Keratinocyte (primary cell): ENCODE measurements around the gene GATA3. TPM values are rescaled to one million over a fixed set of nuclear protein-coding genes. Genes with fewer than 3 reads are reported as not detected.

Experiments
- DNase-seq: peaks from one replicate; pipeline ENCODE4 v3.0.0-alpha.2; 2011; ENCODE audit warnings: low read depth, missing footprints, low spot score
- FAIRE-seq: peaks from 2 replicates; lab custom pipeline; 2011; peaks lifted over from hg19 to GRCh38; lab: Jason Lieb, UNC
- H2AFZ ChIP-seq: 2 replicates; pipeline ENCODE4 v1.6.0; 2012; ENCODE audit warnings: low read length, control low read depth, inconsistent platforms; ENCODE audit not compliant: control insufficient read depth
- H3K27ac ChIP-seq: 2 replicates; pipeline ENCODE4 v1.5.1; 2011; ENCODE audit warnings: low read length; ENCODE audit not compliant: control insufficient read depth, insufficient read depth
- H3K27me3 ChIP-seq: 3 replicates; pipeline ENCODE4 v1.6.0; 2011; ENCODE audit warnings: low read length; ENCODE audit not compliant: control insufficient read depth, insufficient read depth; ENCODE audit errors: extremely low read depth
- H3K36me3 ChIP-seq, 2 experiments: 2 replicates in 1 of 2; 3 replicates in 1 of 2; pipeline ENCODE4 v1.5.1; 2011; ENCODE audit warnings: low read length in 2 of 2, mild to moderate bottlenecking in 1 of 2; ENCODE audit not compliant: control insufficient read depth in 2 of 2, insufficient read depth in 2 of 2; ENCODE audit errors: extremely low read depth in 1 of 2
- H3K4me1 ChIP-seq: 3 replicates; pipeline ENCODE4 v1.5.1; 2011; ENCODE audit warnings: low read length; ENCODE audit not compliant: control insufficient read depth, insufficient read depth; ENCODE audit errors: extremely low read depth
- H3K4me2 ChIP-seq: 3 replicates; pipeline ENCODE4 v1.6.0; 2011; ENCODE audit warnings: low read depth, low read length; ENCODE audit not compliant: control insufficient read depth, insufficient read depth; ENCODE audit errors: extremely low read depth
- H3K4me3 ChIP-seq, 3 experiments: fragments of 200-600 bp in 1 of 3; sonication (generic) in 1 of 3; 2 replicates in 2 of 3; 3 replicates in 1 of 3; pipeline ENCODE4 v1.5.1; 2011 to 2016; ENCODE audit warnings: low read length in 3 of 3, mild to moderate bottlenecking in 3 of 3, control low read depth in 2 of 3, inconsistent platforms in 1 of 3, low read depth in 1 of 3, mixed read lengths in 1 of 3, mixed run types in 1 of 3, moderate library complexity in 1 of 3; ENCODE audit not compliant: control insufficient read depth in 2 of 3, insufficient read depth in 2 of 3; ENCODE audit errors: extremely low read depth in 1 of 3
- H3K79me2 ChIP-seq: 2 replicates; pipeline ENCODE4 v1.6.0; 2012; ENCODE audit warnings: low read length; ENCODE audit not compliant: control insufficient read depth, insufficient read depth
- H3K9ac ChIP-seq: 3 replicates; pipeline ENCODE4 v1.6.0; 2011; ENCODE audit warnings: low read length; ENCODE audit not compliant: control insufficient read depth, insufficient read depth; ENCODE audit errors: extremely low read depth
- H3K9me1 ChIP-seq: 3 replicates; pipeline ENCODE4 v1.6.0; 2011; ENCODE audit warnings: low read length; ENCODE audit not compliant: control insufficient read depth, insufficient read depth; ENCODE audit errors: extremely low read depth
- H3K9me3 ChIP-seq: 2 replicates; pipeline ENCODE4 v1.5.1; 2012; ENCODE audit warnings: low read depth, low read length; ENCODE audit not compliant: control insufficient read depth
- H4K20me1 ChIP-seq: 3 replicates; pipeline ENCODE4 v1.6.0; 2011; ENCODE audit warnings: low read length; ENCODE audit not compliant: control insufficient read depth, insufficient read depth; ENCODE audit errors: extremely low read depth
- CTCF ChIP-seq, 3 experiments: IDR thresholded peaks in 1 of 3; conservative IDR thresholded peaks in 1 of 3; optimal IDR thresholded peaks in 1 of 3; 2 replicates in 2 of 3; 3 replicates in 1 of 3; pipeline versions ENCODE3 to v1.5.1; 2011; ENCODE audit warnings: low read length in 3 of 3, mild to moderate bottlenecking in 3 of 3, moderate library complexity in 2 of 3, control low read depth in 1 of 3, inconsistent platforms in 1 of 3; ENCODE audit not compliant: insufficient read depth in 2 of 3; ENCODE audit errors: extremely low read depth in 1 of 3
- EZH2 ChIP-seq: IDR thresholded peaks from one replicate; pipeline ENCODE4 v1.6.1; 2012; ENCODE audit warnings: inconsistent platforms, mild to moderate bottlenecking, low read length, moderate library complexity
- dilution Hi-C: fragments of 300-500 bp; cut with MboI; formaldehyde crosslinking; loops from one replicate; pipeline ENCODE4 v1.7.0; 2020; ENCODE audit warnings: low sequenced_read_pairs; ENCODE audit not compliant: extremely low pct_ligation_motif_present
- polyA plus RNA-seq, 5 experiments: library from polyadenylated mRNA; depleted of rRNA in 3 of 5; stranded (reverse) in 3 of 5; stranded (forward) in 1 of 5; unstranded in 1 of 5; fragments of >200 nt; gene quantifications; 1 replicate in 1 of 5; 2 replicates in 3 of 5; 3 replicates in 1 of 5; pipeline versions ENCODE4 v1.2.1 to v1.2.3, GENCODE V29; 2011 to 2012; ENCODE audit warnings: missing spikeins in 2 of 5, low read depth in 1 of 5, low replicate concordance in 1 of 5

GATA3 gene
- polyA plus RNA-seq, 1 donor (not counting 4 experiments of a cell fraction or from before 2014, with no cell fraction given) = 4.0 TPM

GRCh38 chr10:8049865-8050555, 4.5 kb upstream of the GATA3 start:
- Histone ChIP-seq H2AFZ (peak overlapping the region; percentile 91), H3K79me2 (peaks cover 4% of the 10 kb centered on the region), H3K9ac (peak overlapping the region; percentile 56), H3K9me3 (no peaks in the 10 kb centered on the region), H4K20me1 (no peaks in the 10 kb centered on the region), H3K4me2 (peak overlapping the region; percentile 87), H3K27ac (no peak overlapping the region), H3K9me1 (no peaks in the 10 kb centered on the region), H3K27me3 (peaks cover 22% of the 10 kb centered on the region), H3K4me3 (peak overlapping the region; percentile 47 to 75 (median 72)), H3K4me1 (no peaks in the 10 kb centered on the region), H3K36me3 (no peaks in the 10 kb centered on the region)
- dilution Hi-C loops = no loop called here
- no peak for TF ChIP-seq EZH2
- TF ChIP-seq CTCF (optimal IDR thresholded peaks at IDR 0.05 in 1 of 3, IDR thresholded peaks at IDR 0.05 in 1 of 3, conservative IDR thresholded peaks at IDR 0.05 in 1 of 3; ENCODE audit: extremely low read depth in 1 of 3, insufficient read depth in 2 of 3, low read length in 3 of 3) = no peak
- FAIRE-seq (no peak), DNase-seq (no peak)

DNA sequence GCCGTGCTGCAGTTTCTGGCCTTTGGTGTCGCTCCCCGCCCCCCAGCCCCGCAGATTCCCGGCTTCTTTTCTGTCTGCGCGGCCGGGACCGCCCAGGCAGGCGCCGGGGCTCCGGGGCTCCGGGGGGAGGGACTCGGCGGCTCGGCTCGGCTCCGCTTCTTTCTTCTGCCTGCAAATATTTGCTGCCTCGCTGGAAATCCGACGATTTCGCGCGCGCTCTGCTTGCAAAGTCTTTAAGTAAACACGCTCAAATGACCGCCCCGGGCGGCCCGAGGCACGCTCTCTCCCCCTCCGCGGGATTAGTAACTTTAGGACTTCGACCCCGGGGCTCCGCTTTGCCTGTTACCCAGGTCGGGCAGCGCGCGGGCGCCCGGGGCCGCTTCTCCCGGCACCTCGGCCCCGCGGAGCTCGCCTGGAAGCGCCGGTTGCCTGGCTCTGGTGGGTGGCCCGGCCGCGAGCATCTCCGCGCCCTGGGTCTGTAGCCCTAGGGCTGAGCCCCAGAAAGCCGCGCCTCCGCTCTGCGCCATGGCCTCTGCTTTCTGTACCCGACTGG, 3.9 kb upstream of the GATA3 start:
- peaks cover 22% of the 10 kb centered on the region for H3K27me3 ChIP-seq
- no peaks in the 10 kb centered on the region for H3K4me1 ChIP-seq
- H2AFZ ChIP-seq = peak overlapping the region; percentile 91
- peak overlapping the region; percentile 87 for H3K4me2 ChIP-seq
- peak overlapping the region; percentile 47 to 75 (median 72) for H3K4me3 ChIP-seq
- no peaks in the 10 kb centered on the region for H3K9me3 ChIP-seq
- H3K9ac ChIP-seq = peak overlapping the region; percentile 56
- dilution Hi-C loops = no loop called here
- no peak overlapping the region for H3K27ac ChIP-seq
- peaks cover 11% of the 10 kb centered on the region for H3K79me2 ChIP-seq
- TF ChIP-seq EZH2 = no peak
- no peak for TF ChIP-seq CTCF (optimal IDR thresholded peaks at IDR 0.05 in 1 of 3, IDR thresholded peaks at IDR 0.05 in 1 of 3, conservative IDR thresholded peaks at IDR 0.05 in 1 of 3; ENCODE audit: extremely low read depth in 1 of 3, insufficient read depth in 2 of 3, low read length in 3 of 3)
- no peaks in the 10 kb centered on the region for H4K20me1 ChIP-seq
- no peak for DNase-seq
- no peak for FAIRE-seq
- no peaks in the 10 kb centered on the region for H3K9me1 ChIP-seq
- no peaks in the 10 kb centered on the region for H3K36me3 ChIP-seq
